Left ventricle myocardium inferior (tissue), 1 donor: ENCODE data around the gene SCD5. TPM values are rescaled to one million over a fixed set of nuclear protein-coding genes. Genes with fewer than 3 reads are reported as not detected.

Experiments used
- DNase-seq: peaks from one replicate; pipeline ENCODE4 v3.0.0-alpha.2; 2020
- H3K27ac ChIP-seq: fragments of 200-600 bp; replicated peaks from 2 replicates; pipeline ENCODE4 v1.8.0; 2021
- H3K27me3 ChIP-seq: fragments of 200-600 bp; 2 replicates; pipeline ENCODE4 v1.8.0; 2021; ENCODE audit warnings: low read depth
- H3K36me3 ChIP-seq: fragments of 200-600 bp; 2 replicates; pipeline ENCODE4 v1.8.0; 2021
- H3K4me1 ChIP-seq: fragments of 200-600 bp; 2 replicates; pipeline ENCODE4 v1.8.0; 2021
- H3K4me3 ChIP-seq: fragments of 200-600 bp; 2 replicates; pipeline ENCODE4 v1.8.0; 2021; ENCODE audit warnings: mild to moderate bottlenecking, moderate library complexity
- H3K9me3 ChIP-seq: fragments of 200-600 bp; replicated peaks from 2 replicates; pipeline ENCODE4 v1.8.0; 2021
- intact Hi-C: fragments of 100-400 bp; cut with micrococcal nuclease; formaldehyde crosslinking; loops from one replicate; pipeline ENCODE4 v1.11.0; 2022
- total RNA-seq: library from RNA; stranded (reverse); fragmentation: NEBNext Ultra II Directional; extraction: Animal tissue kit (Norgen Biotek cat#: 25700); gene quantifications from one replicate; pipeline ENCODE4 v1.2.1, GENCODE V29; 2021
- TF ChIP-seq, protein P1 (sequence below): fragments of 200-600 bp; IDR thresholded peaks from 2 replicates; pipeline ENCODE4 v1.8.0; 2021; ENCODE audit warnings: antibody characterized with exemption, mild to moderate bottlenecking, borderline replicate concordance
- donor health status: DM: no; HTN: yes; CAD: no; lungs with severe emphysema.

SCD5 gene
- total RNA-seq, 1 donor from 2014 or later, result 4.5 TPM

DNA sequence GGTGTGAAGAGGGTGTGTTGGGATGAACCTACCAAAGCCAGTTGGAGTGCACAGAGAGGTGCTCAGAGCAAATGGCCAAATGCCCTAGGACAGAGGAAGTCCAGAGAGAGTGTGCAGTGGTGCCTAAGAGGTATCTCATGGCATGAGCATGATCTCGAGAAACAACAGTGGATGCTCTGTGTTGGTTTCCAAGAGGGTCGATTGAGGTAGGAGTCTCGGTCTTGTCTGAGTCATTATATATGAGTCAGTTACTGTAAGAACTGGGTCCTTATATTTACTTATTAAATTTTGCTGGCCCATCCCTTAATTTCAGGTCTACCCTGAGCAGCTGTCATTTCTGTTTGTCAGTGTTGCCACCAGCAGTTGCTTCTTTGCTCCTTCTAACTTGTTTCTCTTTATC, 150.2 kb downstream of the SCD5 start:
- no peaks in the 10 kb centered on the region for H3K9me3 ChIP-seq
- no peaks in the 10 kb centered on the region for H3K27me3 ChIP-seq
- no peak overlapping the region for H3K27ac ChIP-seq
- intact Hi-C loops, result no loop called here
- TF ChIP-seq, protein P1, sequence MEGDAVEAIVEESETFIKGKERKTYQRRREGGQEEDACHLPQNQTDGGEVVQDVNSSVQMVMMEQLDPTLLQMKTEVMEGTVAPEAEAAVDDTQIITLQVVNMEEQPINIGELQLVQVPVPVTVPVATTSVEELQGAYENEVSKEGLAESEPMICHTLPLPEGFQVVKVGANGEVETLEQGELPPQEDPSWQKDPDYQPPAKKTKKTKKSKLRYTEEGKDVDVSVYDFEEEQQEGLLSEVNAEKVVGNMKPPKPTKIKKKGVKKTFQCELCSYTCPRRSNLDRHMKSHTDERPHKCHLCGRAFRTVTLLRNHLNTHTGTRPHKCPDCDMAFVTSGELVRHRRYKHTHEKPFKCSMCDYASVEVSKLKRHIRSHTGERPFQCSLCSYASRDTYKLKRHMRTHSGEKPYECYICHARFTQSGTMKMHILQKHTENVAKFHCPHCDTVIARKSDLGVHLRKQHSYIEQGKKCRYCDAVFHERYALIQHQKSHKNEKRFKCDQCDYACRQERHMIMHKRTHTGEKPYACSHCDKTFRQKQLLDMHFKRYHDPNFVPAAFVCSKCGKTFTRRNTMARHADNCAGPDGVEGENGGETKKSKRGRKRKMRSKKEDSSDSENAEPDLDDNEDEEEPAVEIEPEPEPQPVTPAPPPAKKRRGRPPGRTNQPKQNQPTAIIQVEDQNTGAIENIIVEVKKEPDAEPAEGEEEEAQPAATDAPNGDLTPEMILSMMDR, result no peak
- DNase-seq, result no peak
- no peak overlapping the region for H3K4me3 ChIP-seq
- no peaks in the 10 kb centered on the region for H3K4me1 ChIP-seq
- H3K36me3 ChIP-seq, result no peaks in the 10 kb centered on the region

GRCh38 chr4:82645936-82646565, 152.5 kb downstream of the SCD5 start:
- TF ChIP-seq, protein P1, result no peak
- Histone ChIP-seq H3K4me1 (no peaks in the 10 kb centered on the region), H3K27me3 (no peaks in the 10 kb centered on the region), H3K36me3 (no peaks in the 10 kb centered on the region), H3K9me3 (no peaks in the 10 kb centered on the region), H3K27ac (no peak overlapping the region), H3K4me3 (no peak overlapping the region)
- intact Hi-C loops, result no loop called here
- DNase-seq, result no peak

GRCh38 chr4:82644734-82645126, 153.9 kb downstream of the SCD5 start:
- H3K27ac ChIP-seq, result no peak overlapping the region
- H3K4me1 ChIP-seq, result peaks cover 4% of the 10 kb centered on the region
- no peaks in the 10 kb centered on the region for H3K27me3 ChIP-seq
- intact Hi-C loops, result no loop called here
- DNase-seq, result no peak
- TF ChIP-seq, protein P1, result no peak
- H3K4me3 ChIP-seq, result no peak overlapping the region
- no peaks in the 10 kb centered on the region for H3K9me3 ChIP-seq
- no peaks in the 10 kb centered on the region for H3K36me3 ChIP-seq

GRCh38 chr4:82643994-82644733, 154.4 kb downstream of the SCD5 start:
- TF ChIP-seq, protein P1, result no peak

GRCh38 chr4:82642331-82642730, 156.3 kb downstream of the SCD5 start:
- no peaks in the 10 kb centered on the region for H3K27me3 ChIP-seq
- intact Hi-C loops, result no loop called here
- TF ChIP-seq, protein P1, result no peak
- H3K36me3 ChIP-seq, result no peaks in the 10 kb centered on the region
- no peak for DNase-seq
- H3K4me1 ChIP-seq, result peaks cover 5% of the 10 kb centered on the region
- H3K27ac ChIP-seq, result no peak overlapping the region
- no peak overlapping the region for H3K4me3 ChIP-seq
- no peaks in the 10 kb centered on the region for H3K9me3 ChIP-seq

More at GRCh38 chr4:82643994-82644733, 154.4 kb downstream of the SCD5 start:
- Histone ChIP-seq H3K4me3 (no peak overlapping the region), H3K27me3 (no peaks in the 10 kb centered on the region), H3K9me3 (no peaks in the 10 kb centered on the region), H3K27ac (no peak overlapping the region), H3K36me3 (no peaks in the 10 kb centered on the region), H3K4me1 (peaks cover 5% of the 10 kb centered on the region)
- intact Hi-C loops, result no loop called here
- DNase-seq, result no peak
